ENCODE data around the gene C4A.

DNA sequence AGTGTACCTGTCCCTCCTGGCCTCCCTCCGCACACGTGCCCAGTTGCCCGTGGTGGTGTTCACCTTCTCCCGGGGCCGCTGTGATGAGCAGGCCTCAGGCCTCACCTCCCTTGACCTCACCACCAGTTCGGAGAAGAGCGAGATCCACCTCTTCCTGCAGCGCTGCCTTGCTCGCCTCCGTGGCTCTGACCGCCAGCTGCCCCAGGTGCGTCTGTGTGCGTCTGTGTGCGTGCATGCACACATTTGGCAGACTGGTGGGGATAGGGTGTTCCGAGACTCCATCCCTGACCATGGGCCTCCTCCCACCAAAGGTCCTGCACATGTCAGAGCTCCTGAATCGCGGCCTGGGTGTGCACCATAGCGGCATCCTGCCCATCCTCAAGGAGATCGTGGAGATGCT lies 17.9 kb upstream of the C4A start:
- TF ChIP-seq CTCF (conservative IDR thresholded peaks at IDR 0.05) (no peak), EZH2 (IDR thresholded peaks at IDR 0.05; ENCODE audit: low read depth) (no peak)
